ENCODE results near the gene MORC3.

- no peak for TF ChIP-seq EP300 (IDR thresholded peaks at IDR 0.05)
- no peak for TF ChIP-seq POLR2A (IDR thresholded peaks at IDR 0.05)
Measured at GRCh38 chr21:36411301-36411700, 91.3 kb downstream of the MORC3 start.
